GM13977 (cell line): Measurements from ENCODE around the gene SLC17A3.

Experiments
- DNase-seq: peaks from one replicate; pipeline ENCODE4 v3.0.0; 2012; ENCODE audit warnings: low spot score
- in situ Hi-C: fragments of 300-500 bp; cut with MboI; formaldehyde crosslinking; loops from one replicate; pipeline ENCODE4 v1.12.0; 2022; ENCODE audit warnings: low sequenced_read_pairs, low pct_unique_long_range_greater_than_20kb, mixed read lengths, inconsistent platforms; ENCODE audit not compliant: unreplicated experiment
- TF ChIP-seq, protein P1 (sequence below): IDR thresholded peaks from 2 replicates; pipeline ENCODE4 v1.5.1; 2012; ENCODE audit warnings: mild to moderate bottlenecking, control low read depth; ENCODE audit not compliant: insufficient read depth; ENCODE audit errors: extremely low read depth, missing control alignments

SLC17A3 gene

DNA sequence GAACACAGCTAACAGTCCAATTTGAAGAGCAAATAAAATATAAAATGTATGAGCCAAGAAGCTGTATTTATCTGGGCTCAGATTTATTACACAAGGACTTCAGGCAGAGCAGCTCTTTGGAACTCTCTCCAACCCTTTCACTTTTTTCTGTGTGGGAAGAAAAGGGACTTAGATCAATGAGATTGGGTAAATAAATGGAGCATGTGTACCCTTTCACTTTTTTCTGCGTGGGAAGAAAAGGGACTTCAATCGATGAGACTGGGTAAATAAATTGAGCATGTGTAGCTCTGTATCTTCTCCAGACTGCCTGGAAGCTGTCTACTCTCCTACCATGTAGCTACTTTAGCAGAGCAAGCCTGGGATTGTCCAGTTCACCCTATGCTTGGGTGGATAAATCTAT, 10.7 kb downstream of the SLC17A3 start:
- in situ Hi-C loops: no loop called here
- TF ChIP-seq, protein P1, sequence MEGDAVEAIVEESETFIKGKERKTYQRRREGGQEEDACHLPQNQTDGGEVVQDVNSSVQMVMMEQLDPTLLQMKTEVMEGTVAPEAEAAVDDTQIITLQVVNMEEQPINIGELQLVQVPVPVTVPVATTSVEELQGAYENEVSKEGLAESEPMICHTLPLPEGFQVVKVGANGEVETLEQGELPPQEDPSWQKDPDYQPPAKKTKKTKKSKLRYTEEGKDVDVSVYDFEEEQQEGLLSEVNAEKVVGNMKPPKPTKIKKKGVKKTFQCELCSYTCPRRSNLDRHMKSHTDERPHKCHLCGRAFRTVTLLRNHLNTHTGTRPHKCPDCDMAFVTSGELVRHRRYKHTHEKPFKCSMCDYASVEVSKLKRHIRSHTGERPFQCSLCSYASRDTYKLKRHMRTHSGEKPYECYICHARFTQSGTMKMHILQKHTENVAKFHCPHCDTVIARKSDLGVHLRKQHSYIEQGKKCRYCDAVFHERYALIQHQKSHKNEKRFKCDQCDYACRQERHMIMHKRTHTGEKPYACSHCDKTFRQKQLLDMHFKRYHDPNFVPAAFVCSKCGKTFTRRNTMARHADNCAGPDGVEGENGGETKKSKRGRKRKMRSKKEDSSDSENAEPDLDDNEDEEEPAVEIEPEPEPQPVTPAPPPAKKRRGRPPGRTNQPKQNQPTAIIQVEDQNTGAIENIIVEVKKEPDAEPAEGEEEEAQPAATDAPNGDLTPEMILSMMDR: no peak
- no peak for DNase-seq

DNA sequence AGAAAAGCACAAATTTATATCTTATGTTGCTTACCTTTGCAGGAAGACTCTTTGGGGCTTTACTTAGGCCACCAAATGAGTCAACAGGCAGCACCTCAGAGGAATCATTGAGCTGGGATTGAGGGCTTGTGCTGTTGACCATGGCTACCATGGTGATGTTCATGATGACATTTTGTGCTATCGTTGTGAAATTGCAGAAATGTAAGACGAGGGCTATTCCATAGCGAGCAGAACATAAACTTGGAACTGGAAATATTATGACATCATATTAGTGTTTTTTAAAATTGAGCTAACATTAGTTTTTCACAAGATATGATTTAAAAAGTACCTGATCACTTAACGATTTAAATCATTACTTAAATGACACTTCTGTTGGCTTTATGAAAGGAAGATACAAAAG, 11.8 kb downstream of the SLC17A3 start:
- no peak for DNase-seq
- in situ Hi-C loops: no loop called here
- TF ChIP-seq, protein P1: no peak

DNA sequence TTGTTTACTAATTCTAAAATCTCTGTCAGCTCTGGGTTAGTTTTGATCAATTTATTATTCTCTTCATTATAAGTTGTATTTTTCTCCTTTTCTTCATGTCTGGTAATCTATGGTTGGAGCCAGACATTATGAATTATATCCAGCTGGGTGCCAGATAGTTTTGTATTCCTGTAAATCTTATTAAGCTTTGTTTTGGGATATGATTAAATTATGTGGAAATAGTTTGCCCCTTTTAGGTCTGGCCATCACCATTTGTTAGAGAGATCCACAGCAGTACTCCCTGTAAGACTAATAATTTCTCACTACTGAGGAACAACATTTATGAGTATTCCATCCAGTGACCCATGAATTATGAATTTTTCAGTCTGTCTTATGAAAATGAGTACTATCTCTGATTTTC, 21.3 kb downstream of the SLC17A3 start:
- in situ Hi-C loops: no loop called here
- TF ChIP-seq, protein P1: no peak
- no peak for DNase-seq

DNA sequence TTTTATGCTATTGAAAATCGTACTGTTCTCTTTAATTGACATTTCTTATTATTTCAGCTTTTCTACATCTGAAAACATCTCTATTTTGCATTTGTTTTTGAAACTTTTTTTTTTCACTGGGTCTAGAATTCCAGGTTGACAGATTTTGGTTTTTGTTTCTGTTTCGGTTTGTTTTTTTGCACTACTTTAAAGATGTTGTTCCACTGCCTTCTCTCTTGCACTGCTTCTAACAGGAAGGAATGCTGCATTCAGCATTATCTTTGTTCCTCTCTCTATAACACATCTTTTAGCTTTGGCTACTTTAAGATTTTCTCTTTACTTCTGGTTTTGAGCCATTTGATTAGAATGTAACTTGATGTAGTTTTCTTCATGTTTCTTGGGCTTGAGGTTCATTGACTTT, 22.1 kb downstream of the SLC17A3 start:
- TF ChIP-seq, protein P1: no peak
- in situ Hi-C loops: no loop called here
- no peak for DNase-seq

DNA sequence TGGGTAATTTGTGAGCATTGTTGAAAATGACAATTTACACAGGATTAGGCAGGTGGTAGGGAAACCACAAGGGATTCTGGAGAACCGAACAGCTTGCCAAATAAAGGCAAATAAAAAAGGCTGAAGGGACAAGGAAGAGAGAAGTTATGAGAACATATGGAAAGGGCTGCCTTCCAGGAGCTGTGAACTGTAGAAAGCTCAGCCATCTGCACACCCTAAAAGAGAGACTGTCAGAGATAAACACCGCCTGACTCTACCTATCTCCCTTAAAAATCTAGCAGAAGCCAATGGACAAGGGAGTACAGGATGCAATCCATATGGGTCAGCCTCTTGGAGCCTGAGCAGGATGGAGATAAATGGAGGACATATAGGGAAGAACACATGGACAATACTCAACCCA, 29.5 kb downstream of the SLC17A3 start:
- TF ChIP-seq, protein P1: no peak
- in situ Hi-C loops: no loop called here
- DNase-seq: no peak

DNA sequence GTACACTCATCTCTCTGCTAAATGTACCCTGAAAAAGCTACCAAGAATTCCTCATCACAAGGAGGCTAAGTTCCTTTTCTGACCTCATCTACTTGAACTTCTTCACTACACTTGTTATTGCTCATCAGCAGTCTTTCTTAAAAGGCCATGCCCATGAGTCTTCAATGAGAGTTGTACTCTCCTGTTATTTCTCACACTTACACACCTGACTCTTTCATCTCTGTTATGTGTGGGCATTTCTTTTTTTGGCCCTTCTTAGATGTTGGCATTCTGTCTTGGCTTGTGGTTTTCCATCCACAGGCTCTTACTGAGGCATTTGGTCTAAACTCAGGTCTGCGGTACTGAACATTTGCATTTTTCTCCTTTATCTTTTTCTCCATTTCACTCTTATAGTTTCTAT, 31.5 kb downstream of the SLC17A3 start:
- in situ Hi-C loops: no loop called here
- TF ChIP-seq, protein P1: no peak
- DNase-seq: no peak
